ENCODE data around the gene SESN1. TPM values are rescaled to one million over a fixed set of nuclear protein-coding genes. Genes with fewer than 3 reads are reported as not detected.
"Not testable (repeated sequence)": the region's sequence is repeated elsewhere in the genome, so short reads cannot be mapped to it uniquely, and the experiment has no call there.

Gene SESN1
- polyA plus RNA-seq, 1 experiment = 29.6 TPM

GRCh38 chr6:108988296-108988695, 106.3 kb downstream of the SESN1 start:
- no peaks in the 10 kb centered on the region for H3K27me3 ChIP-seq (ENCODE audit: control insufficient read depth, insufficient read depth, low read length)
- CTCF ChIA-PET = no interaction called here
- no peak for DNase-seq (ENCODE audit: low read depth, low spot score)
- POLR2A ChIA-PET = no interaction called here
- TF ChIP-seq CTCF (IDR thresholded peaks at IDR 0.05; ENCODE audit: low read depth, low read length) = no peak
- H3K4me3 ChIP-seq (ENCODE audit: low read depth, low read length) = no peak overlapping the region
- H3K9me3 ChIP-seq (ENCODE audit: control insufficient read depth, insufficient read depth, low read length) = no peaks in the 10 kb centered on the region
- H3K27ac ChIP-seq (ENCODE audit: low read depth, low read length) = no peak overlapping the region

GRCh38 chr6:108987156-108987555, 107.5 kb downstream of the SESN1 start:
- Histone ChIP-seq H3K27me3 (ENCODE audit: control insufficient read depth, insufficient read depth, low read length) (no peaks in the 10 kb centered on the region), H3K4me3 (ENCODE audit: low read depth, low read length) (no peak overlapping the region), H3K27ac (ENCODE audit: low read depth, low read length) (no peak overlapping the region), H3K9me3 (ENCODE audit: control insufficient read depth, insufficient read depth, low read length) (no peaks in the 10 kb centered on the region)
- ChIA-PET POLR2A (no interaction called here), CTCF (no interaction called here)
- no peak for TF ChIP-seq CTCF (IDR thresholded peaks at IDR 0.05; ENCODE audit: low read depth, low read length)
- DNase-seq (ENCODE audit: low read depth, low spot score) = no peak

GRCh38 chr6:108985301-108985700, 109.3 kb downstream of the SESN1 start:
- CTCF ChIA-PET = no interaction called here
- TF ChIP-seq CTCF (IDR thresholded peaks at IDR 0.05; ENCODE audit: low read depth, low read length) = no peak
- Histone ChIP-seq H3K27ac (ENCODE audit: low read depth, low read length) (no peak overlapping the region), H3K4me3 (ENCODE audit: low read depth, low read length) (no peak overlapping the region), H3K27me3 (ENCODE audit: control insufficient read depth, insufficient read depth, low read length) (no peaks in the 10 kb centered on the region), H3K9me3 (ENCODE audit: control insufficient read depth, insufficient read depth, low read length) (no peaks in the 10 kb centered on the region)
- no peak for DNase-seq (ENCODE audit: low read depth, low spot score)
- POLR2A ChIA-PET = no interaction called here

GRCh38 chr6:108983151-108983550, 111.5 kb downstream of the SESN1 start:
- DNase-seq (ENCODE audit: low read depth, low spot score) = no peak
- no peak overlapping the region for H3K27ac ChIP-seq (ENCODE audit: low read depth, low read length)
- TF ChIP-seq CTCF (IDR thresholded peaks at IDR 0.05; ENCODE audit: low read depth, low read length) = no peak
- POLR2A ChIA-PET = no interaction called here
- no peaks in the 10 kb centered on the region for H3K9me3 ChIP-seq (ENCODE audit: control insufficient read depth, insufficient read depth, low read length)
- H3K4me3 ChIP-seq (ENCODE audit: low read depth, low read length) = no peak overlapping the region
- CTCF ChIA-PET = no interaction called here
- no peaks in the 10 kb centered on the region for H3K27me3 ChIP-seq (ENCODE audit: control insufficient read depth, insufficient read depth, low read length)

GRCh38 chr6:108982154-108983113, 112.2 kb downstream of the SESN1 start:
- CTCF ChIA-PET = no interaction called here
- POLR2A ChIA-PET = no interaction called here
- H3K9me3 ChIP-seq (ENCODE audit: control insufficient read depth, insufficient read depth, low read length) = no peaks in the 10 kb centered on the region
- no peak for DNase-seq (ENCODE audit: low read depth, low spot score)
- no peaks in the 10 kb centered on the region for H3K27me3 ChIP-seq (ENCODE audit: control insufficient read depth, insufficient read depth, low read length)
- H3K27ac ChIP-seq (ENCODE audit: low read depth, low read length) = no peak overlapping the region
- TF ChIP-seq CTCF (IDR thresholded peaks at IDR 0.05; ENCODE audit: low read depth, low read length) = no peak
- H3K4me3 ChIP-seq (ENCODE audit: low read depth, low read length) = no peak overlapping the region

GRCh38 chr6:108978638-108979037, 116.0 kb downstream of the SESN1 start:
- H3K27me3 ChIP-seq (ENCODE audit: control insufficient read depth, insufficient read depth, low read length); H3K4me3 ChIP-seq (ENCODE audit: low read depth, low read length); CTCF ChIA-PET; H3K27ac ChIP-seq (ENCODE audit: low read depth, low read length); POLR2A ChIA-PET; H3K9me3 ChIP-seq (ENCODE audit: control insufficient read depth, insufficient read depth, low read length); DNase-seq (ENCODE audit: low read depth, low spot score): not testable (repeated sequence)

Measured in AG04450 (cell line).